ENCODE data around the gene PPP2R5C. TPM values are rescaled to one million over a fixed set of nuclear protein-coding genes. Genes with fewer than 3 reads are reported as not detected.

The PPP2R5C gene
- total RNA-seq, 1 experiment from 2014 or later, result 89.9 TPM

GRCh38 chr14:101817501-101818001 lies 56.0 kb downstream of the PPP2R5C start (continued):
- TF ChIP-seq USF1 (CRISPR knock-in tag; IDR thresholded peaks at IDR 0.05) (no peak), CTCF (IDR thresholded peaks at IDR 0.05) (no peak), ZNF219 (CRISPR knock-in tag; IDR thresholded peaks at IDR 0.05; ENCODE audit: borderline replicate concordance) (no peak), ATF1 (CRISPR knock-in tag; IDR thresholded peaks at IDR 0.05) (no peak), MXD4 (CRISPR knock-in tag; IDR thresholded peaks at IDR 0.05; ENCODE audit: borderline replicate concordance) (no peak), ZBTB21 (CRISPR knock-in tag; IDR thresholded peaks at IDR 0.05; ENCODE audit: borderline replicate concordance) (no peak), SMAD3 (CRISPR knock-in tag; IDR thresholded peaks at IDR 0.05; ENCODE audit: borderline replicate concordance) (no peak), FOXK1 (CRISPR knock-in tag; IDR thresholded peaks at IDR 0.05) (no peak), NFE2L1 (CRISPR knock-in tag; IDR thresholded peaks at IDR 0.05) (no peak), JUN (CRISPR knock-in tag; IDR thresholded peaks at IDR 0.05) (no peak), ERG (CRISPR knock-in tag; IDR thresholded peaks at IDR 0.05) (no peak), PRRX2 (CRISPR knock-in tag; IDR thresholded peaks at IDR 0.05) (no peak), CREB1 (CRISPR knock-in tag; IDR thresholded peaks at IDR 0.05) (no peak), ZNF423 (CRISPR knock-in tag; IDR thresholded peaks at IDR 0.05) (no peak), ATF6 (CRISPR knock-in tag; IDR thresholded peaks at IDR 0.05) (no peak)

- H3K4me1 Mint-ChIP-seq, result no peaks in the 10 kb centered on the region
- H3K4me3 Mint-ChIP-seq, result no peak overlapping the region
- peak overlapping the region; percentile 57; the same call in 1 of the 2 replicates for H3K27ac Mint-ChIP-seq
- POLR2A ChIA-PET, result interaction anchor here (1.1 kb wide), 1 partner anchor 10 kb away, joined by 3 read pairs; no protein-coding TSS in a partner anchor
- no peaks in the 10 kb centered on the region for H3K9me3 Mint-ChIP-seq
- no peaks in the 10 kb centered on the region for H3K27me3 Mint-ChIP-seq (ENCODE audit: low read depth)
- DNase-seq (ENCODE audit: low spot score) (no peak), ATAC-seq (no peak)
- H3K36me3 Mint-ChIP-seq, result 0 out of 2 replicates have a peak, but pooled peaks cover 8% of the 10 kb centered on the region
- CTCF ChIA-PET, result interaction anchor here (0.7 kb wide), 1 partner anchor 48 kb away, joined by 5 read pairs; no protein-coding TSS in a partner anchor
- no peak for TF ChIP-seq ATF2 (CRISPR knock-in tag; IDR thresholded peaks at IDR 0.05; ENCODE audit: borderline replicate concordance, low read depth)
- no peak for TF ChIP-seq ATF3 (CRISPR knock-in tag; conservative IDR thresholded peaks at IDR 0.05)
- no peak for TF ChIP-seq FOXK1 (CRISPR knock-in tag; IDR thresholded peaks at IDR 0.05)
- no peak for TF ChIP-seq E2F5 (CRISPR knock-in tag; IDR thresholded peaks at IDR 0.05)
- no peak for TF ChIP-seq RELA (CRISPR knock-in tag; IDR thresholded peaks at IDR 0.05; ENCODE audit: borderline replicate concordance)
- no peak for TF ChIP-seq ZBTB21 (CRISPR knock-in tag; IDR thresholded peaks at IDR 0.05; ENCODE audit: borderline replicate concordance)
- no peak for TF ChIP-seq E2F1 (CRISPR knock-in tag; IDR thresholded peaks at IDR 0.05)
- TF ChIP-seq OVOL2 (CRISPR knock-in tag; IDR thresholded peaks at IDR 0.05; ENCODE audit: borderline replicate concordance), result no peak
These were observed 57.9 kb downstream of the PPP2R5C start for GRCh38 chr14:101819251-101819990.

All from WTC11 (cell line).